PC-9 (cell line): ENCODE data around the gene CTNNA1.
"Not testable (repeated sequence)": the region's sequence is repeated elsewhere in the genome, so short reads cannot be mapped to it uniquely, and the experiment has no call there.

ENCODE experiments used
- CTCF ChIP-seq: fragments of 200-600 bp; sonication (generic); conservative IDR thresholded peaks from 2 replicates; pipeline ENCODE4 v1.6.1; 2017; ENCODE audit warnings: mixed run types, antibody characterized with exemption, mild to moderate bottlenecking, moderate library complexity
- EZH2 ChIP-seq: fragments of 200-600 bp; sonication (generic); IDR thresholded peaks from 2 replicates; pipeline ENCODE4 v1.8.0; 2017; ENCODE audit warnings: antibody characterized with exemption, low read depth

- not testable (repeated sequence) for TF ChIP-seq CTCF, EZH2
These were observed 81.6 kb downstream of the CTNNA1 start for GRCh38 chr5:138834853-138835252.
